Measurements from ENCODE around the gene PLCL1.

PLCL1 gene

GRCh38 chr2:198060277-198060676 lies 255.9 kb downstream of the PLCL1 start:
- no peak for DNase-seq (ENCODE audit: low read depth in 2 of 2)

GRCh38 chr2:198062826-198063225 lies 258.4 kb downstream of the PLCL1 start:
- no peak for DNase-seq (ENCODE audit: low read depth in 2 of 2)

- no peak for DNase-seq (ENCODE audit: low read depth in 2 of 2)
These were observed 258.8 kb downstream of the PLCL1 start for GRCh38 chr2:198063242-198063641.

- no peak for DNase-seq (ENCODE audit: low read depth in 2 of 2)
These were observed 260.9 kb downstream of the PLCL1 start for GRCh38 chr2:198065322-198065721.

GRCh38 chr2:198066597-198066996 lies 262.2 kb downstream of the PLCL1 start:
- no peak for DNase-seq (ENCODE audit: low read depth in 2 of 2)

- DNase-seq (ENCODE audit: low read depth in 2 of 2), result no peak
These were observed 268.3 kb downstream of the PLCL1 start for GRCh38 chr2:198072655-198073054.

- DNase-seq (ENCODE audit: low read depth in 2 of 2), result no peak
These were observed 268.9 kb downstream of the PLCL1 start for GRCh38 chr2:198073253-198073652.

- no peak for DNase-seq (ENCODE audit: low read depth in 2 of 2)
These were observed 273.1 kb downstream of the PLCL1 start for GRCh38 chr2:198077477-198077876.

GRCh38 chr2:198080879-198081765 lies 276.7 kb downstream of the PLCL1 start:
- no peak for DNase-seq (ENCODE audit: low read depth in 2 of 2)

GRCh38 chr2:198084156-198084555 lies 279.8 kb downstream of the PLCL1 start:
- no peak for DNase-seq (ENCODE audit: low read depth in 2 of 2)

GRCh38 chr2:198096002-198096401 lies 291.6 kb downstream of the PLCL1 start:
- no peak for DNase-seq (ENCODE audit: low read depth in 2 of 2)

GRCh38 chr2:198096965-198097364 lies 292.6 kb downstream of the PLCL1 start:
- no peak for DNase-seq (ENCODE audit: low read depth in 2 of 2)

- DNase-seq (ENCODE audit: low read depth in 2 of 2), result no peak
These were observed 293.2 kb downstream of the PLCL1 start for GRCh38 chr2:198097630-198098029.

- no peak for DNase-seq (ENCODE audit: low read depth in 2 of 2)
These were observed 294.0 kb downstream of the PLCL1 start for GRCh38 chr2:198098386-198098785.

- no peak for DNase-seq (ENCODE audit: low read depth in 2 of 2)
These were observed 294.5 kb downstream of the PLCL1 start for GRCh38 chr2:198098918-198099317.

GRCh38 chr2:198100346-198100745 lies 296.0 kb downstream of the PLCL1 start:
- no peak for DNase-seq (ENCODE audit: low read depth in 2 of 2)

GRCh38 chr2:198101688-198102087 lies 297.3 kb downstream of the PLCL1 start:
- no peak for DNase-seq (ENCODE audit: low read depth in 2 of 2)

GRCh38 chr2:198102120-198102519 lies 297.7 kb downstream of the PLCL1 start:
- DNase-seq (ENCODE audit: low read depth in 2 of 2), result no peak

GRCh38 chr2:198102856-198103255 lies 298.5 kb downstream of the PLCL1 start:
- no peak for DNase-seq (ENCODE audit: low read depth in 2 of 2)

- no peak for DNase-seq (ENCODE audit: low read depth in 2 of 2)
These were observed 302.4 kb downstream of the PLCL1 start for GRCh38 chr2:198106621-198107385.

- DNase-seq (ENCODE audit: low read depth in 2 of 2), result no peak
These were observed 308.9 kb downstream of the PLCL1 start for GRCh38 chr2:198113316-198113715.

GRCh38 chr2:198114064-198114463 lies 309.7 kb downstream of the PLCL1 start:
- DNase-seq (ENCODE audit: low read depth in 2 of 2), result no peak

GRCh38 chr2:198115201-198115600 lies 310.8 kb downstream of the PLCL1 start:
- DNase-seq (ENCODE audit: low read depth in 2 of 2), result no peak
